Activated gamma-delta T cell treated with anti-CD3 and anti-CD28 coated beads, Interleukin-2, amount 50 U/mL, for 16 hours (primary cell): ENCODE results near the gene GPR137.

Source experiments
- DNase-seq: peaks from one replicate; pipeline ENCODE4 v3.0.0-alpha.2; 2020; ENCODE audit warnings: low read depth

GPR137 gene

GRCh38 chr11:64249563-64250414, 35.9 kb upstream of the GPR137 start:
- no peak for DNase-seq

GRCh38 chr11:64250415-64251015, 35.1 kb upstream of the GPR137 start:
- no peak for DNase-seq

GRCh38 chr11:64251016-64251752, 34.5 kb upstream of the GPR137 start, which contains the start of gene PLCB3:
Gene PLCB3 (plus strand): TSS chr11:64251530. CDS start chr11:64251650, 120 bp downstream.
- peak; percentile 51 for DNase-seq

- DNase-seq: no peak
These were observed 34.0 kb upstream of the GPR137 start for GRCh38 chr11:64251753-64252002.

GRCh38 chr11:64252003-64252872, 33.4 kb upstream of the GPR137 start:
- DNase-seq: no peak

- no peak for DNase-seq
These were observed 32.6 kb upstream of the GPR137 start for GRCh38 chr11:64253043-64253442.

GRCh38 chr11:64253481-64253880, 32.2 kb upstream of the GPR137 start:
- no peak for DNase-seq

GRCh38 chr11:64254326-64254725, 31.3 kb upstream of the GPR137 start:
- no peak for DNase-seq

GRCh38 chr11:64255135-64256128, 30.2 kb upstream of the GPR137 start:
- DNase-seq: no peak

GRCh38 chr11:64256300-64256699, 29.3 kb upstream of the GPR137 start:
- DNase-seq: no peak

- DNase-seq: no peak
These were observed 27.3 kb upstream of the GPR137 start for GRCh38 chr11:64258356-64258755.

- DNase-seq: no peak
These were observed 26.6 kb upstream of the GPR137 start for GRCh38 chr11:64258946-64259532.

- no peak for DNase-seq
These were observed 26.0 kb upstream of the GPR137 start for GRCh38 chr11:64259533-64260067.

- DNase-seq: no peak
These were observed 25.4 kb upstream of the GPR137 start for GRCh38 chr11:64260147-64260708.

GRCh38 chr11:64261556-64262080, 24.0 kb upstream of the GPR137 start:
- DNase-seq: no peak

- DNase-seq: no peak
These were observed 23.2 kb upstream of the GPR137 start for GRCh38 chr11:64262271-64263002.

- no peak for DNase-seq
These were observed 22.4 kb upstream of the GPR137 start for GRCh38 chr11:64263021-64263946.

- DNase-seq: no peak
These were observed 21.7 kb upstream of the GPR137 start for GRCh38 chr11:64263947-64264317.
